ENCODE data around the gene ETFB.

The ETFB gene

DNA sequence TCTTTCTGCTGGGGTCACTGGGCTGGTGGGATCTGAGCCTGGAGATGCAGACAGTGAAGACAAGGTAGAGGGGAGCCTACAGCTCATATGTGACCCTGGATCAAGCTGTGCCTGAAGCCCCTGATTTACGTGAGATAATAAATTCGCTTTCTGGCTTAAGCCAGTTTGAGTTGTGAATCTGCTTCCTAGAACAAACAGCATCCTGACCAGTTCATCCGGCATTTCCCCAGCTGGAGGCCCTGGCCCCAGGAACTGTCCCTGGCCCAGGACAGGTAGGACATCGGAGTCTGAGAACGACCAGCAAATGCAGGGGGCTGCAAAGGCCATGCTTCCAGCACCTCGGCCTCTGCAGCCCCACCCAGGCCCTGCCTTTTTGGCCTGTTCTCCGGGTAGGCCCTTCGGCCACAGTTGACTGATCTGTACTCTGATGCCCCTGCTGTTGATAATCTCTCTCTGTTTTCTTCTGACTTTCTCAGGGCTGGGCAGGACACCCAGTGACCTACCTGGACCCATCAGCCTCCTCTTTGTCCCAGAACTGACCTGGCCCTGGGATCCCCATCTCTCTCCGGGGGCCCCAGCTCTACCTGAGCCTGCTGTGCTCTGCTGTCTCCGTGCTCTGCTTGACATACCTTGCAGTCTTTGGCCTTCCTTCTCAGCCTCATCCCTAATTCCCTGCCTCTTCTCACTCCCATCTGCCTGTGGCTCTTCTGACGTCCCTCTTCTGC is 14.8 kb downstream of the ETFB start:
- DNase-seq, result no peak

DNA sequence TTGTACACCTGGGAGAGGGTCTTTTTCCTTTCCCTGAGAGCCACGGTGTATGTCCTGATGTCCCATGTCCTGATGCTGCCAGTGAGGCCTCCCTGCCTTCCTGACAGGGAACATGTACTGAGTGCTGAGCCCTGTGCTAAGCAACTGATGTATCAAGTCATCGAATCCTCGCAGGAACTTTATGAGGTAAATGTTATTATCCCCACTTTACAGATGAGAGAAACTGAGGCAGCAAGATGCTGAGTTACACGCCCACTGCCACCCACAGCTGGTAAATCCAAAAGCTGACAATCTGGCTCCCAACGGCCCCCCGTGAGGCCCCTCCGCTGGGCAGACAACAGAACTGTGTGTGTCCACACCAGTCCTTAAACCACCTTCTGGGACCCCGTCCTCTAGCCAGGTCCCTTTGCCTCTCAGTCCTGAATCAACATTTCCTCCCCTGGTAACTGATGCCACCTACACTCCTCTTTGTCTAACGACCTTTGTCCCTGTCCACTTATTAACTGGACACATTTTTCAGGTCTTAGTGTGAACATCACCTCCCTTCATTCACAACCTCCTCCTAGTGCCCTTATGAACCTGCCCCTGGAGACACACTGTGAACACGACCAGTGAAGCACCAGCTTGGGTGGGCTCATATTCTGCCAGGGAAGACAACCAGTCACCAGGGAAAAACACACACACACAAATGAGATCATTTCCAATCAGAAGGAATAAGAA is 18.8 kb downstream of the ETFB start:
- DNase-seq, result no peak

DNA sequence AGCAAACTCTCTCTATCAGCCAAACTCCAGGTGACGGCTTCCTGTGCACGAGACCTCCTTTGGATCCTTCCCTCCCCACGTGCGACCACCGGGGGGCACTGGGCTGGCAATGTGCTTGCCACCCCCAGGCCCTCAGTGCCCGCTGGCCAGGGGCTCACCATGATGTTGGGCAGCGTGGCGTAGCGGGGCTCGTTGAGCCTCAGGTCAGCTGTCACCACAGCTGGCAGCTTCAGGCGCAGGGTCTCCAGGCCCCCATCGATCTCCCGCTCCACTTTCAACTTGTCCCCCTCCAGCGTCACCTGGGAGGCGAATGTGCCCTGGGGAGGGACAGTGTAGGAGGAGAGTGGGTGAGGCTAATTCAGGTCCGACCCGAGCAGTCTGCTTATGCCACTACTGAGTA is 19.4 kb downstream of the ETFB start:
- no peak for DNase-seq

DNA sequence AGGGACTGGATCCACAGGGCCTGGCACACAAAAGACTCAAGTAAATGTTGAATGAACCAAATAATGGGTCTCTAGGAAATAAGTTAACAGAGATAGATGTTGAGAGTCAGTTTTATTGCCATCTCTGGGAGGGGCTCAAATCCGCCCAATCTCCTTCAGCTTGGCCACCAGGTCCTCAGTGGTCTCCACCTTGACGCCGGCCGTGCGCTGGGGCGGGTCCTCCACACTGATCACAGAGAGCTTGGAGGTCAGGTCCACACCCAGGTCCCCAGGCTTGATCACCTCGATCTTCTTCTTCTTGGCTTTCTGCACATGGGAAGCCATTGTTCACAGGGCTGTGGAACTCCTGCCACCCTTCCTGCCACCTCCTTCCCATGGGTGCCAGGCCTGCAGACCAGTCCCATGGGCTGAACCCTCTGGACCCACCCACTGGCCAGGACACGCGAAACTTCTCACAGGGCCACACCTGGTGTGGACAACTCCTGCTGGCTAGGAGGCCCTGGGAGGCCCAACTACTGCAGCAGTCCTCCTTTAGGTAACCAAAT is 21.0 kb downstream of the ETFB start:
- no peak for DNase-seq

DNA sequence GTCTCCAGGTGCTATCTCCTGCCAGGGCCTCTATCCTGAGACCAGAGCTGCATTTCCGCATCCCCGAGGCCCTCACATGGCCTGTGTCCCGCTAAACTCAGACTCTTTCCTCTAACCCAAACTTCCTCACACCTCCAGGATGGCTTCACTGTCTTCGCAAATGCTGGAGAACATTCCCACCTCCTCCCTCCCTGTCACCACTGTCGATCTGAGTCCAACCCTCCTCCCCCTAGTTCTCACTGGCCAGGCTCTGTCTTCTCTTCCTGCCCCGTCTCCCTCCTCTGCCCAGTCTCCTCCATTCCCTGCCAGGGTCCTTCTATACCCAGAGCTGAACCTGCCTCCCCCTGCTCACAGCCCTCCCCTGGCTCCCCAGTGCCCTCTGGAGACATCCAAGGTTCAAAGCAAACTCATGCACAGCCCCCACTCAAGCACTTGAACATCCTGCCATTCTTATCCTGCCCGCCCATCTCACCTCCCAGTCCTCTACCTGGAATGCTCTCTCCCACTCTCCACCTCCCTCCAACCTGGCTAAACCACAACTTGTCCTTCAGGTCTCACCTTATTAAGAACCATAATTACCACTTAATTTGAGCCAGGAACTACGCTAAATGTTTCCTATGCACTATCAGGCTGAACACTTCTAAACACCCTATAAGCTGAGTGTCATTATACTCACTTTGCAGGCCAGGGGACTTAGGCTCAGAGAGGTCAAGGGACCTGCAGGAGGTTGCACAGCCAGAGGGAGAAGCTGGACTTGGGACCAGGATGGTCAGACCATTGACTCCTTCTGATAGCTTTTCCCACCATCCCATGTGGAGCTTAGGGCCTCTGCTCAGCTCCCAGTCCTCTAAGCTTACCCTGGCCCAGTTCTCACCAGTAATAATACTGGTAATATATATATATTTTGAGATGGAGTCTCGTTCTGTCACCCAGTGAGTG is 23.3 kb downstream of the ETFB start:
- DNase-seq, result no peak

DNA sequence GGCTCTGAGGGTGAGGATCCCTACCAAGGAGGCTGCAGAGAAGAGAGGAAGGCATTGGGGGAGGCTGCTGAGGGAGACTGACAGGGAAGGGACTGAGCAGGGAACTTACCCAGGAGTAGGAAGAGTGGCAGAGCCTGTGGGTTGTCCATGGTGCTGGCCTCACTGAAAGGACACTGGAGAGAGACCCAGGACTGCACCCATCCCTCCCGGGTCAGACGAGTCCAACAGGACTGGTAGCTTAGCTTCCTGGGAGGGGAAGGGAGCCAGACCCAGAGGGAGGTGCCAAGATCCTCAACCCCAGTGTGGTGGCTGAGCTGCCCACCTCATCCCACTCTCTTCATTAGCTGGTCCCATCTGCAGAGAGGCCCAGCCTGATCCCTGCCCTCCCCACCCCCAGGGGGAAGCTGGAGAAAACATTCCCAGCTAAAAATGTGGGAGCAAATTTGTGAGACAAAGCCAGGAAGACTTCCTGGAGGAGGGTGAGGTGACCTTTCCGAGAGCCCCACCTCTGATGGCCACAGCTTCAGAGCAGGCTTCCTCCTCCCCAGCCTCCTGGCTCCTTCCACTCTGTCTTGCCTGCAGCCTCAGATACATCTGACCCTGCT is 24.1 kb downstream of the ETFB start, which contains the start of gene VSIG10L:
Gene VSIG10L, minus strand, starts transcription at position 164 of the 605 bp plus-strand sequence. Its CDS starts 15 bp downstream, at position 149.
- no peak for DNase-seq

DNA sequence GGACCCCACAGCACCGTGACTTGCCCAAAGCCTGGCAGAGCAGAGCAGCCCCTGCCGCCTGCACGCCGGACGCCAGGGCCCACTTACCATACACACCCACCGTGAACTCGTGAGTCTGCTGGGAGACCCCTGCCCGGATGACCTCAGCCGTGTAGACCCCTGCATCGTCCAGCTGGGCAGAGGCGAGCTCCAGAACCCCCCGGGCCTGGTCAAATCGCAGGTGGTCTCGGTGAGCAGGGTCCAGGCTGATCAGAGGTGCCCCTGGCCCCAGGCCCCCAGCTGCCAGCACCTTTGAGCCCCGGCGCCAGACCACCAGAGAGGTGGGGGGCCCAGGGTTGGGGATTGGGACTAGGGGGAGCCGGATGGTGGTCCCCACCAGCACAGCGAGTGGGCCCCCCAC is 25.1 kb downstream of the ETFB start:
- no peak for DNase-seq

DNA sequence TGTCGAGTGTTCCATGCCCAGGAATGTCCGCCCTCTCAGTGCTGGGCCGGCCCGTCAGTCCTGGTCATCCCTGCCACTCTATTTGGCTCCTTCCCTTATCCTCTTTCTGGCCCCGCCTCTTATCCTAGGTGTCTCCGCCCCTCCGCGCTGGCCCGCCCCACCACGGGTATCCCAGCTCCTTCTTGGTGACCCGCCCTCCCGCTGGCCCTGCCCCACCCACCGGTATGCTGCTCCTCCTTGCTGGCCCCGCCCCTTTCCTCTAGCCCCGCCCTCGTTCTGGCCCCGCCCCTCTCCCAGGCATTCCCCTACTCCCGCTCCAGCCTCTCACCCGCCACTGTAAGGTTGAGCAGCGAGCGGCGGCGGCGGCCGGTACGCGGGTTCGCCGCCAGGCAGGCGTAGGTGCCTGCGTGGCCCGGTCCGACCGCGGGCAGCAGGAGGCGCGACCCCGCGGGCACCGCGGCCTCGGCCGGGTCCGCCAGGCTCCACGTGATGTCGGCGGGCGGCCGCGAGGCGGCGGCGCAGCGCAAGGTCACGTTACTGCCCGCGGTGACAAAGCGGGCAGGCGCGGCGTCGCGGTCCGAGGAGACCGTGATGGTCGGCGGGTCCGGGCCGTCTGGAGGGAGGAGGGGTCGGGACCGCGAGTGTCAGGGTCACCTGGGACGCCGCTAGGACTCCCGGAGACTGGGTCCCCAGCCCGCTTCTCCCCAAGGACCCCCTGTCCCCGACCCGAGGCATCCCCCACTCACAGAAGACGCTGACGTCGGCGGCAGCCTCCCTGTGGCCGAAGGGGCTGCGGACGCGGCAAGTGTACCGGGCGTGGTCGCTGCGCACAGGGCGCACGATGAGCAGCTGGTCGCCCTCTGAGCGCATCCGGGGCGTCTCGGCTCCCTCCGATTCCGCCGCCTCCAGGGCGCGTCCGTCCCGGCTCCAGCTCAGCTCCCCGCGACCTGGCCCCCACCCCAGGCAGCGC is 26.2 kb downstream of the ETFB start:
- DNase-seq, result peak; percentile 89

DNA sequence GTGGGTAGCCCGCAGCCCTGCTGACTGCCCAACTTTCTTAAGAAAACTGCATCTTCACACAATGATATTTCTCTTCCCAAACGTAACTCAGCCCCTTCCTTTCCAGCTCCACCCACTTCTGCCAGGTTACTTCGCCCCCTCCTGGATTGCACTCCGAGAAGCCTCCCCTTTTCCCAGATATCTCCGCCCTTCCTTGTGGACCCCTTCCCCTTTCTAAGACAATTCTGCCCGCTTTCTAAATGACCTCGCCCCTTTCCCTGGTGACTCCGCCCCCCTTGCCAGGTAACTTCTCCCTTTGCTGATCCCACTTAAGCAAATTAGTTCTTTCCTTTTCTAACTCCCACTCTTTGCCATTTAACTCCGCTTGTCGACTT is 26.9 kb downstream of the ETFB start:
- no peak for DNase-seq

DNA sequence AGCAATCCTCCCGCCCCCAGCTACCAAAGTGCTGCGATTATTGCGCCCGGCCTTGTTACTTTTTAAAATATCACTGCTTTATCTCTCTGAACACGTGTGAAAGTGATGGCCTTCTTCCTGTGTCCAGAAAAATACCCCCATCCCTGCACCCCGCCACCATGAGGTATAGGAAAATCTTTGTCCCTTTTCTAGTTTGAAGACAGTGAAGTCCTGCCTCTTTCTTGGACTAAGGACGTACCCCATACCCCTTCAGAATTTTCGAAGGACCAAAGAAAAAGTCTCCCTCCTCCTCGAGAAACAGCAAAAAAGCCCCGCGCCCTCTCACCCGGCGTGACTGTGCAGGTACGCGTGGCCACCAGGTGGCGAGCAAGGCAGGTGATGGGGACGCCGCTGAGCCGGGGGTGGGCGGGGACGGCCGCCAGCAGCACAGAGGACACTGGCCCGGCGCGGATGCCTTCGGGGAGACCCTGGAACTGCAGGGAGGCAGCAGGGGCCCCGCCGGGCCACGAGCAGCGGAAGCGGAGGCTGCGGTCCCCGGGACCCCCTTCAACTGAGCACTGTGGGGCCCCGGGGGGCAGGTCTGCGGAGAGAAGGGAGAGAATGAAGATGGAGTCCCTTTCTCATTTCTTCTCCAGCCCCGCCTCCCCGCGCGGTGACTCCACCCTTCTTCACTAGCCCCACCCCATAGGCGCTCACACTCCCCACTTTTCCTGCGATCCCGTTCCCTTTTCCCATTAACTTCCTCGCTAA is 27.4 kb downstream of the ETFB start:
- DNase-seq, result peak; percentile 89

DNA sequence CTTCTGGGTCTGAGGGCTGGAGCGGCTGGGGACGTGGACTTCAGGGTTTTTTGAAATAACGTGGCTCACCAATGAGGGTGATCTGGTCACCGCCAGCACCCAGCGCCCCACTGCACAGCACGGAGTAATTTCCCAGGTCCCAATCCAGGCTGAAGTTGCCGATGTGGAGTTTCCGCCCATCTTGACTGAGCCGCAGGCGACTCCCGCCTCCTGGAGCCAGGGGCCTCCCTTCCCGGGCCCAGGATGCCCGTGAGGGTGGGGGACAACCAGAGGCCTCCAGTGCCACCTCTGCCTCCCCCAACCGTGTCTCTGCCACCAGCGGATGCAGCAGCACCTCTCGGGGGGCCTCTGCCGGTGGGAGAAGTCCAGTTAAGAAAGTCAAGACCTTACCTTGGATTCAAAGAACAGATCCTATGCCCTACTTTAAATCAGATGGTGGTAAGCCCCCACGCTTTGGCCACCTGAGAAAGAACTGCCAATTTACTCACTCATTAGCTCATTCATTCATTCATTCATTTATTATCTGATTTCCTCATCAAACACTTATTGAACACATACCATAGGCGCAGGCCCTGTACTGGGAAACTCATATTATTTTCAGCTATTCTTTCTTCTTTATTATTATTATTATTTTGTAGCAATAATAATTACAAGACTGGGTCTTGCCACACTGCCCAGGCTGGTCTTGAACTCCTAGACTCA is 28.2 kb downstream of the ETFB start:
- DNase-seq, result no peak

DNA sequence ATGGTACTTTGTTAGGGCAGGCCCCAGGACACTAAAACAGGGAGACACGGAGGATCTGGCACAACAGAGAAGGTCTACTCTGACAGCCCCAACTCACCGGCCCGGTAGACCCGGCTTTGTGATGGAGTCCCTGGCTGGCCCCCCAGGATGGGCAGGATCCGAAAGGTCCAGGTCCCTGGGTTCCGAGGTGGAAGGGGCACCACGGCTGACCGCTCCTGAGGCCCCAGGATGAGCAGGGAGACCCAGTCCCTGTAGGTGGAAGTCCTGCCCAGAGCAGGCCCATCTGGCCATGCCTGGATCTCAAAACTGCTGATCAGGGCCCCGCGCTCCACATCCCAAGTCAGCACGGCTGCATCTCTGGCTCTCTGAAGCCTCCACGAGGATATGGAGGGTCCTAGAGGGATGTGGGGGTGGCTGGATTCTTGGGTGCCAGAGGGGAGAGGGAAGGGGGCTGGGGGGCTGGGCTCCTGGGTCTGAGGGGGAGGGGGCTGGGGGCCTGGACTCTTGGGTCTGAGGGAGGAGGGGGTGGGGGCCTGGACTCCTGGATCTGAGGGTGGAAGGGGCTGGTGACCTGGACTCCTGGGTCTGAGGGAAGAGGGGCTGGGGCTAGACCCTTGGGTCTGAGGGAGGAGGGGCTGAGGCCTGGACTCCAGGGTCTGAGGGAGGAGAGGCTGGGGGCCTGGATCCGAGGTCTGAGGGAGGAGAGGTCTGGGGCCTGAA is 28.9 kb downstream of the ETFB start:
- no peak for DNase-seq

DNA sequence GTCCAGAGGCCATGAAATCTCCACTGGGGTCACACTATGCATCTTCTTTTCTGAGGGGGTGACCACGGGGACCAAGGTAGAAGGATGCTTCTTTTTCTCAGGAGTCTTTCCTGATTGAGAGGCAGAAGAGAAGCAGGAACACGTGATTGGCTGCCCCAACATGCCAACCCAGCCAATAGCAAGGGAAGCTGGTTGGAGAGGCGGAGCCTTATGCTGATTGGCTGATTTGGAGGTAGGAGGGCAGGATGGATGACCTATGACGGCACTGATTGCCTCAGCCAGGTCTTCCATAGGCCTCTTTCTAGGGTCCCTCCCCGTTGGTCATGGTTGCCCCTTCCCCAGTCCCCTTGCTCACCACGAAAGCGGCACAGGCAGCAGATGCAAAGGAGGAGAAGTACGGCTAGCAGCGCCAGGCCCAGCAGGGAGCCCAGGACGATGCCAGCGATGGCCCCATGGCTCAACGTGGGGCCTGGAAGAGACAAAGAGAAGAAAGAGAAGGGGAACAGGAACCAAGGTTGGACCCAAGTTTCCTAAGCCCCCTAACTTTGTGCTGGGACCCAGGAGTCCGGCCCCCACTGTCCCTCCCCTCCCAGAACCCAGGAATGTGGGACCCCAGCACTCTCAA is 32.2 kb downstream of the ETFB start:
- no peak for DNase-seq

DNA sequence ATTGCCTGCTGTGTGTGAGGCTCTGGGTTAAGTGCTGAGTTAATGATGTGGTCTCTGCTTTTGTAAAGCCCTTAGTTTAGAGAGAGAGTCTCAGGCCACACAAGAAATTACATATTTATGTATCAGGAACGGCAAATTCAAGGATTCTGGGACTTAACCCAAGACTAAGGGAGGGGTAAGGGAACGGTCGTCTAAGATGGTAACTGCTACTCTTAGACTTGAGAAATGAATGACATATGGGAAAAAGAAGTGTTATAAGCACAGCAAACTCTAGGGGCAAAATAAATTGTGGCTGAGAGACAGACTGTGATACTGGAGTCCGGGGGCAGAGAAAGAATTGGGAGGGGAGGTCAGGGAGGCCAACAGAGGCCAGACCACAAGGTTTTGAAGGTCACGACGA is 34.5 kb downstream of the ETFB start:
- no peak for DNase-seq

DNA sequence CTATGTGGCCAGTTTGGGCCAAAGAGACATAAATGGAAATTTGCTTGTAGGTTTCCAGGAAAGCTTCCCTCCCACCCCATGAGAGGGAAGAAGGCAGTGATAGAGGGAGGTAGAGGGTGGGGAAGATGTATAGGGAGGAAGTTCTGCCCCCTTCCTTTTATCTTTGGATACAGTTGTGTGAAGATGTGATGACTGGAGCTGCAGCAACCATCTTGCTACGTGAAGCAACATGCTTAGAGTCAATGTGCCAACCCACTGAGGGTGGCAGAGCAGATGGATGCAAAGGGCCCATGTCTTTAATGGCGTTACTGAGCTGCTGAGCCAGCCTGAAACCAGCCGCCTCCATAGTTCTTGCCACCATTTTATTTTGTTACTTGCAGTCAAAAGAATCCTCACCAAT is 35.0 kb downstream of the ETFB start:
- no peak for DNase-seq

DNA sequence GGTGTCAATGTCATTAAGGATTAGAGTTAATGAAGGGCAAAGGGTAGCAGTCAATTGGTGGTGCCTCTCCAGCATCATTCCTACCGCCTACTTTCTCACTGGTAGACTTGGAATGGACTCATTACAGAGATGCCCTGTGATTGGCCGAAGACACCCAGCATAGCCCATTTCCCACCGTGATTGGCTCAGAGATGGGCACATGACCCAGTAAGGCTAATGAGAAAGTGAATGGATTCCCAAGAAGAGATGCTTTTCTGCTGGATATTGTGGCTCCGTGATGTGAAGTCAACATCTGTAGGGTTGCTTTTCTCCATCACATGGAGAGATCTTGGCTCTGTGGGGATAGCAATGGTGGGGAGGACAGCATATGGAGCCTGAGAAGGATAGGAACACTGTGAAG is 35.8 kb downstream of the ETFB start:
- DNase-seq, result no peak

DNA sequence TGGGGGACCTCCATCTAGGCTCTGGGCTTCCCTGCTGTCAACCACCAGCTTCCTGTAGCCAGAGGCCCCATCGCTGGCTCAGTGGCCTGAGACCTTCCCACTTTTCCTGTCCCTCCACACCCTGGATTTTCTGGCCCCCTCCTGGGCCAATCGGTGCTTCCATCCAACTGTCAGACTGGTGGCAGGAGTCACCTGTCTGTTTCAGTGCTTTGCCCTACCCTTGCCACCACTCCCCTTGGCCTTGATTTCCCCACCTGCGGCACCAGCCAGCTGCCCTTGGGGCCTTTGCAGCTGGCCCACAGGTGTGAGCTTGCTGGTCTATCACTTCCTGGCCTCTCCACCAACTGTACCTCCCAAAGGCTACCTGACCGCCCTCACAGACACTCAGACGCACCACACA is 36.8 kb downstream of the ETFB start:
- no peak for DNase-seq

DNA sequence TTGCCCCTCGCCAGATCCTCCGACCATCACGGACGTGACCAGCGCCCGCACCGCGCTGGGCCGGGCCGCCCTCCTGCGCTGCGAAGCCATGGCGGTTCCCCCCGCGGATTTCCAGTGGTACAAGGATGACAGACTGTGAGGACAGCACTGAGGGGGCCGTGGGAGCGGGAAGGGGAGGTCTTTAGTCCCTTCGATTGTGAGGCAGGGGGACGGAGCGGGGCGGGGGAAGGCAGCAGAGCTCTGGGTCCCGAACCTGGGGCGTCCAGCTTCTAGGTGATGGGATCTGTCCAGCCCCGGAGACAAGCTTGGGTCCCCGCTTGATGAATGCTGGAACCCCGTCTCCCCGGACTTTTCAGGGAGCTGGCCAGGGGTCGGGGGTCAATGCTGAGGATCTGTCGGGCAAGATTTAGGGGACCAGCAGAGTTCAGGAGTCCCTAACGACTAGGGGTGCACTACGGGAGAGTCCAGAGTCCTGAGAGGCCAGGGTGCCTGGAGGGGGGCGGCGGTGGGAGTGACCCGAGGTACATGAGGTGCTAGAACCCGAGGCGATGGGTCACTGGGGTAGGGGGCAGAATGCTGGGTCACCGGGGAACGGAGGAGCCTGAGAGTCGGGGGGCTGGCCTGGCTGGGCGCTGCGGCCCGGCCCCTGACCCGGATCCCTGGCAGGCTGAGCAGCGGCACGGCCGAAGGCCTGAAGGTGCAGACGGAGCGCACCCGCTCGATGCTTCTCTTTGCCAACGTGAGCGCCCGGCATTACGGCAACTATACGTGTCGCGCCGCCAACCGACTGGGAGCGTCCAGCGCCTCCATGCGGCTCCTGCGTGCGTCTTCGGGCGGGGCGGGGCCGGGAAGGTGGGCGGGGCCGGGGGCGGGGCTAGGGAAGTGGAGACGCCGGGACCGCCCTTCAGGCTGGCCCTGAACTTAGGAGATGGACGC is 38.9 kb downstream of the ETFB start:
- peak; percentile 2 for DNase-seq
